DND-41 (cell line): ENCODE results near the gene SNTA1.

Experiments used
- CTCF ChIP-seq: IDR thresholded peaks from 2 replicates; pipeline ENCODE4 v1.5.1; 2012; ENCODE audit warnings: borderline replicate concordance, low read length, moderate library complexity, mild to moderate bottlenecking; ENCODE audit not compliant: poor library complexity, severe bottlenecking; ENCODE audit errors: extremely low read depth
- EZH2 ChIP-seq: IDR thresholded peaks from 3 replicates; pipeline ENCODE4 v1.6.1; 2012; ENCODE audit warnings: borderline replicate concordance, low read depth, mild to moderate bottlenecking, moderate library complexity, low read length, inconsistent platforms; ENCODE audit not compliant: severe bottlenecking

DNA sequence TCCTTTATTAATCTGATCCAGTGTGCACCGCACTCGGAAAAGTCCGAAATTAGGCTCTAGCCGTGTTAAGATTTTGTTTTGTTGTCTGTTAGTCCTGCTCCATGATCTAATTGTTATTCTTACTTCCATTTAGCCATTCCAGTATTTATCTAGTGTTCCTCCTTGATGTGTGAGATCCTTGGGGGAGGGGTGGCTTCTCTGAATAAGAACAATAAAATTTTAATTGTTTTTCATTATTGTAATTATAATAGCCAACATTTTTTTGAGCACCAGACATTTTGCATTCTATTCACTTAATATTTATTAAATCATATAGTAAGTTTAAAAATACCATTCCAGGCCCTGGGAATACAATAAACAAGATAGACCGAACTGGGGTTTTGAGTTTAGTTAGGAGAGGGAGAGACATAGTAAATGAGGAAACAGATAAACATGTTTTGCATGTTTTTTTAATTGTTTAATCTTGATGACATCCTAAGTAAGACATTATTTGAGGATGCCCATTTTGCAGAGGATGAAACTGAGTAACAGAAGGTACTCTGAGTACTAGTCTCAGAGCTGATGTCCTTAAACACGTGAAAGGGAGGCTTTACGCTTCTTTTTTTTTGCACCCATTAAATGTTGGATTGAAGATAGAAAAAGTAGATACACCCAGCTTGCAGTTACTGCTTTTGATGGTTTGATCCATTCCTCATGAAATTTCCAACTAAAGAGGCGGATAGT, 47.5 kb upstream of the SNTA1 start:
- no peak for TF ChIP-seq EZH2
- no peak for TF ChIP-seq CTCF
